HepG2 (cell line): ENCODE measurements around the gene TWNK. TPM values are rescaled to one million over a fixed set of nuclear protein-coding genes. Genes with fewer than 3 reads are reported as not detected.
A peak's percentile ranks its signal among the peaks of the same experiment; 100 is the strongest.

ENCODE experiments used
- ARID2 ChIP-seq: sonication (generic); formaldehyde crosslinking; IDR thresholded peaks from 2 replicates; pipeline ENCODE4 v1.8.1; 2022; ENCODE audit warnings: mild to moderate bottlenecking, missing genetic modification reagents, borderline replicate concordance
- ARID3A ChIP-seq: IDR thresholded peaks from 2 replicates; pipeline ENCODE4 v1.6.1; 2012; ENCODE audit warnings: low read depth, low read length, improper control_type of control experiment
- CREM ChIP-seq, 2 experiments: sonication (generic) in 1 of 2; formaldehyde crosslinking in 1 of 2; IDR thresholded peaks; 2 replicates each; pipeline versions ENCODE4 v1.4.0 to v1.6.1; 2016 to 2020; ENCODE audit warnings: antibody characterized with exemption in 1 of 2, mild to moderate bottlenecking in 1 of 2, missing genetic modification reagents in 1 of 2
- GMEB1 ChIP-seq: sonication (generic); formaldehyde crosslinking; IDR thresholded peaks from 2 replicates; pipeline ENCODE4 v1.5.1; 2020; ENCODE audit warnings: missing genetic modification reagents, mild to moderate bottlenecking, borderline replicate concordance
- HNRNPL ChIP-seq: fragments of 200-400 bp; formaldehyde crosslinking; IDR thresholded peaks from 2 replicates; pipeline ENCODE4 v1.6.1; 2017; ENCODE audit warnings: mild to moderate bottlenecking, low read depth, low read length
- HOMEZ ChIP-seq: IDR thresholded peaks from 2 replicates; pipeline ENCODE4 v1.6.1; 2016; ENCODE audit warnings: low read depth
- JARID2 ChIP-seq: sonication (generic); formaldehyde crosslinking; IDR thresholded peaks from 2 replicates; pipeline ENCODE4 v1.8.1; 2023; ENCODE audit warnings: missing genetic modification reagents, inconsistent platforms; ENCODE audit not compliant: insufficient replicate concordance
- KDM4B ChIP-seq: sonication (generic); formaldehyde crosslinking; IDR thresholded peaks from 2 replicates; pipeline ENCODE4 v1.4.0; 2020; ENCODE audit warnings: missing genetic modification reagents
- KMT2B ChIP-seq: IDR thresholded peaks from 2 replicates; pipeline ENCODE4 v1.6.1; 2016; ENCODE audit warnings: missing genetic modification reagents, missing compliant biosample characterization
- MYNN ChIP-seq: sonication (generic); formaldehyde crosslinking; IDR thresholded peaks from 2 replicates; pipeline ENCODE4 v1.4.0; 2020; ENCODE audit warnings: mild to moderate bottlenecking, low read depth, missing genetic modification reagents
- NFRKB ChIP-seq: fragments of 450-650 bp; IDR thresholded peaks from 2 replicates; pipeline ENCODE4 v1.6.1; 2017
- ONECUT2 ChIP-seq: sonication (generic); formaldehyde crosslinking; IDR thresholded peaks from 2 replicates; pipeline ENCODE4 v1.4.0; 2020; ENCODE audit warnings: missing genetic modification reagents
- SAP130 ChIP-seq: IDR thresholded peaks from 2 replicates; pipeline ENCODE4 v1.6.1; 2016; ENCODE audit warnings: low read depth
- SETDB1 ChIP-seq: sonication (generic); formaldehyde crosslinking; IDR thresholded peaks from 2 replicates; pipeline ENCODE4 v1.5.1; 2020; ENCODE audit warnings: missing genetic modification reagents, mild to moderate bottlenecking, borderline replicate concordance
- SIX4 ChIP-seq: sonication (generic); formaldehyde crosslinking; IDR thresholded peaks from 2 replicates; pipeline ENCODE4 v1.4.0; 2020; ENCODE audit warnings: missing genetic modification reagents
- SP2 ChIP-seq: sonication (generic); formaldehyde crosslinking; IDR thresholded peaks from 2 replicates; pipeline ENCODE4 v1.5.1; 2020; ENCODE audit warnings: mild to moderate bottlenecking, missing genetic modification reagents
- YEATS4 ChIP-seq: sonication (generic); formaldehyde crosslinking; IDR thresholded peaks from 2 replicates; pipeline ENCODE4 v1.4.0; 2020; ENCODE audit warnings: missing genetic modification reagents, borderline replicate concordance
- ZKSCAN8 ChIP-seq: IDR thresholded peaks from 2 replicates; pipeline ENCODE4 v1.6.1; 2016; ENCODE audit warnings: borderline replicate concordance, missing genetic modification reagents, missing compliant biosample characterization
- ZNF547 ChIP-seq: sonication (generic); formaldehyde crosslinking; IDR thresholded peaks from 2 replicates; pipeline ENCODE4 v1.5.1; 2020; ENCODE audit warnings: mild to moderate bottlenecking, missing genetic modification reagents
- ZNF567 ChIP-seq: sonication (generic); formaldehyde crosslinking; IDR thresholded peaks from 2 replicates; pipeline ENCODE4 v1.8.1; 2023; ENCODE audit warnings: mild to moderate bottlenecking, missing genetic modification reagents, borderline replicate concordance
- ZNF607 ChIP-seq: sonication (generic); formaldehyde crosslinking; IDR thresholded peaks from 2 replicates; pipeline ENCODE4 v1.5.1; 2020; ENCODE audit warnings: missing genetic modification reagents, mild to moderate bottlenecking, borderline replicate concordance
- ZNF629 ChIP-seq: sonication (generic); formaldehyde crosslinking; conservative IDR thresholded peaks from 2 replicates; pipeline ENCODE4 v1.5.0; 2020; ENCODE audit warnings: missing genetic modification reagents
- ZNF770 ChIP-seq: sonication (generic); formaldehyde crosslinking; IDR thresholded peaks from 2 replicates; pipeline ENCODE4 v1.5.0; 2020; ENCODE audit warnings: mild to moderate bottlenecking, missing genetic modification reagents
- polyA plus RNA-seq, 8 experiments: library from polyadenylated mRNA; depleted of rRNA in 3 of 8; stranded (reverse) in 7 of 8; unstranded in 1 of 8; fragments of >200 nt; fragmentation: Illumina TruSeq in 4 of 8; extraction: Trizol in 4 of 8; gene quantifications; 2 replicates each; pipeline versions ENCODE4 v1.2.1 to v1.2.3, GENCODE V29; 2011 to 2016; ENCODE audit warnings: low read depth in 4 of 8, missing spikeins in 1 of 8, mixed read lengths in 1 of 8; ENCODE audit not compliant: insufficient read depth in 1 of 8
- total RNA-seq, 5 experiments: library from RNA; depleted of rRNA; stranded (reverse); fragments of >200 nt; fragmentation: Illumina TruSeq; extraction: Trizol; gene quantifications; 2 replicates each; pipeline ENCODE4 v1.2.3, GENCODE V29; 2016; ENCODE audit warnings: low read depth in 1 of 5

The TWNK gene
- total and polyA plus RNA-seq, 2 of the 13 experiments (the other 11 are each of a cell fraction or from before 2014, with no cell fraction given), result 10.7 to 16.5 TPM

GRCh38 chr10:101031796-101032636, 44.7 kb downstream of the TWNK start (continued):
- TF ChIP-seq SAP130, result peak; percentile 61; the same call in 1 of the 2 replicates
- TF ChIP-seq ZKSCAN8 (CRISPR knock-in tag), result no peak
- peak; percentile 92 for TF ChIP-seq HNRNPL
- TF ChIP-seq CREM (IDR thresholded peaks at IDR 0.05), result peak; percentile 34; the same call in 1 of the 2 replicates
- no peak for TF ChIP-seq CREM (CRISPR knock-in tag; IDR thresholded peaks at IDR 0.05)
- no peak for TF ChIP-seq ONECUT2
- no peak for TF ChIP-seq ARID3A
- no peak for TF ChIP-seq ARID2 (CRISPR knock-in tag)
- TF ChIP-seq YEATS4 (CRISPR knock-in tag), result 0 out of 2 replicates have a peak, but pooled peaks have one; percentile 32
- TF ChIP-seq KMT2B (CRISPR knock-in tag), result no peak
- TF ChIP-seq GMEB1 (CRISPR knock-in tag), result peak; percentile 7; the same call in 1 of the 2 replicates
- no peak for TF ChIP-seq ZNF547 (CRISPR knock-in tag)
- TF ChIP-seq ZNF629, result no peak
- peak; percentile 48 for TF ChIP-seq JARID2 (CRISPR knock-in tag)
- TF ChIP-seq HOMEZ (CRISPR knock-in tag), result no peak
- peak; percentile 79 for TF ChIP-seq SIX4
- no peak for TF ChIP-seq NFRKB
- no peak for TF ChIP-seq ZNF770 (CRISPR knock-in tag)
- TF ChIP-seq SETDB1 (CRISPR knock-in tag), result no peak
- TF ChIP-seq KDM4B (CRISPR knock-in tag), result no peak
- no peak for TF ChIP-seq ZNF567 (CRISPR knock-in tag)
- no peak for TF ChIP-seq MYNN (CRISPR knock-in tag)
- TF ChIP-seq ZNF607 (CRISPR knock-in tag), result 0 out of 2 replicates have a peak, but pooled peaks have one; percentile 28
- TF ChIP-seq SP2 (CRISPR knock-in tag), result peak; percentile 39; the same call in 1 of the 2 replicates
